ENCODE measurements around the gene CDC42. TPM values are rescaled to one million over a fixed set of nuclear protein-coding genes. Genes with fewer than 3 reads are reported as not detected.
A peak's percentile ranks its signal among the peaks of the same experiment; 100 is the strongest.

The CDC42 gene
- polyA plus RNA-seq, 3 donors = 210 to 731 (median 606) TPM

DNA sequence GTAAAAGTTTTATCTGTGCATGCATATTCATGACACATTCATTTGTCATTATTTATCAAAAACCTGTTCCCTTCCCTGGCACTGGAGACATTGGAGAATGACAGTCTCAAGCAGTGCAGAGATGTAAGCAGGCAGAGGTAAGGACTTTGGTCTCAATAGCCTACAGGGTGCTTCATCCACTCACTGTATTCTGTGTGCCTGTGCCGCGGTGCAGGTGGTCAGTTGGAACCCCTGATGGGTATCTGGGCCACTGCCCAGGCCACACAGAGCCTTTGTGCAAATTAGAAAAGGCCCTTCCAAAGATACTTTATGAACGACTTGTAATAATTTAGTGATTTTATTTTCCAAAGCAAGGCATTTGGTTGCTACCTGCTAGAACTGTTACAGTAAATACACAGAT lies 44.0 kb downstream of the CDC42 start:
- Mint-ChIP-seq H3K27ac (no peak overlapping the region), H3K4me3 (no peak overlapping the region), H3K27me3 (ENCODE audit: low read depth in 3 of 3) (no peaks in the 10 kb centered on the region), H3K9me3 (no peaks in the 10 kb centered on the region), H3K4me1 (peaks cover 31% of the 10 kb centered on the region), H3K36me3 (peaks cover 70 to 85% of the 10 kb centered on the region in 2 donors)
- no peak overlapping the region for H3K27ac ChIP-seq (ENCODE audit: low read depth in 1 of 2, low read length in 2 of 2)
- no peaks in the 10 kb centered on the region for H3K9me3 ChIP-seq (replicated peaks in 1 of 2; ENCODE audit: control insufficient read depth in 1 of 2, insufficient read depth in 1 of 2, low read length in 2 of 2)
- H3K79me2 ChIP-seq (ENCODE audit: insufficient read depth, low read length) = peaks cover 91% of the 10 kb centered on the region
- H3K4me3 ChIP-seq (replicated peaks in 1 of 3; ENCODE audit: low read depth in 2 of 3, low read length in 3 of 3) = no peak overlapping the region
- 100% methylated on average over 2 of the region's 3 CpGs for WGBS (ENCODE audit: insufficient coverage)
- TF ChIP-seq, protein P1, sequence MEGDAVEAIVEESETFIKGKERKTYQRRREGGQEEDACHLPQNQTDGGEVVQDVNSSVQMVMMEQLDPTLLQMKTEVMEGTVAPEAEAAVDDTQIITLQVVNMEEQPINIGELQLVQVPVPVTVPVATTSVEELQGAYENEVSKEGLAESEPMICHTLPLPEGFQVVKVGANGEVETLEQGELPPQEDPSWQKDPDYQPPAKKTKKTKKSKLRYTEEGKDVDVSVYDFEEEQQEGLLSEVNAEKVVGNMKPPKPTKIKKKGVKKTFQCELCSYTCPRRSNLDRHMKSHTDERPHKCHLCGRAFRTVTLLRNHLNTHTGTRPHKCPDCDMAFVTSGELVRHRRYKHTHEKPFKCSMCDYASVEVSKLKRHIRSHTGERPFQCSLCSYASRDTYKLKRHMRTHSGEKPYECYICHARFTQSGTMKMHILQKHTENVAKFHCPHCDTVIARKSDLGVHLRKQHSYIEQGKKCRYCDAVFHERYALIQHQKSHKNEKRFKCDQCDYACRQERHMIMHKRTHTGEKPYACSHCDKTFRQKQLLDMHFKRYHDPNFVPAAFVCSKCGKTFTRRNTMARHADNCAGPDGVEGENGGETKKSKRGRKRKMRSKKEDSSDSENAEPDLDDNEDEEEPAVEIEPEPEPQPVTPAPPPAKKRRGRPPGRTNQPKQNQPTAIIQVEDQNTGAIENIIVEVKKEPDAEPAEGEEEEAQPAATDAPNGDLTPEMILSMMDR (IDR thresholded peaks at IDR 0.05) = no peak
- H3K36me3 ChIP-seq (replicated peaks in 1 of 2; ENCODE audit: control insufficient read depth in 1 of 2, insufficient read depth in 2 of 2, low read length in 2 of 2) = peaks cover 60 to 91% of the 10 kb centered on the region in 2 donors
- no peak for DNase-seq
- H3K27me3 ChIP-seq (ENCODE audit: control insufficient read depth in 2 of 2, insufficient read depth in 2 of 2, low read length in 2 of 2) = no peaks in the 10 kb centered on the region
- intact Hi-C loops (cut with micrococcal nuclease) = no loop called here
- no peak overlapping the region for H2AFZ ChIP-seq (ENCODE audit: insufficient read depth, low read depth, low read length, poor library complexity, severe bottlenecking)
- peaks cover 100% of the 10 kb centered on the region for H4K20me1 ChIP-seq (ENCODE audit: insufficient read depth, low read length)
- H3K9ac ChIP-seq (ENCODE audit: insufficient read depth, low read length, poor library complexity, severe bottlenecking) = no peak overlapping the region
- peaks cover 6 to 11% of the 10 kb centered on the region in 2 donors for H3K4me1 ChIP-seq (ENCODE audit: control insufficient read depth in 1 of 2, insufficient read depth in 2 of 2, low read length in 2 of 2)
- no peak overlapping the region for H3K4me2 ChIP-seq (replicated peaks; ENCODE audit: extremely low read depth, low read length, poor library complexity, severe bottlenecking)

- peak overlapping the region in 2 of 7 donors; percentile 37 to 76 for H3K27ac Mint-ChIP-seq
- Histone ChIP-seq H3K27ac (ENCODE audit: low read depth in 1 of 2, low read length in 2 of 2) (no peak overlapping the region), H3K36me3 (replicated peaks in 1 of 2; ENCODE audit: control insufficient read depth in 1 of 2, insufficient read depth in 2 of 2, low read length in 2 of 2) (peaks cover 56 to 96% of the 10 kb centered on the region in 2 donors), H2AFZ (ENCODE audit: insufficient read depth, low read depth, low read length, poor library complexity, severe bottlenecking) (no peak overlapping the region), H3K27me3 (ENCODE audit: control insufficient read depth in 2 of 2, insufficient read depth in 2 of 2, low read length in 2 of 2) (no peaks in the 10 kb centered on the region), H3K4me1 (ENCODE audit: control insufficient read depth in 1 of 2, insufficient read depth in 2 of 2, low read length in 2 of 2) (peaks cover 6 to 11% of the 10 kb centered on the region in 2 donors), H3K9ac (ENCODE audit: insufficient read depth, low read length, poor library complexity, severe bottlenecking) (no peak overlapping the region), H3K9me3 (replicated peaks in 1 of 2; ENCODE audit: control insufficient read depth in 1 of 2, insufficient read depth in 1 of 2, low read length in 2 of 2) (no peaks in the 10 kb centered on the region), H3K79me2 (ENCODE audit: insufficient read depth, low read length) (peaks cover 93% of the 10 kb centered on the region), H3K4me2 (replicated peaks; ENCODE audit: extremely low read depth, low read length, poor library complexity, severe bottlenecking) (no peak overlapping the region), H4K20me1 (ENCODE audit: insufficient read depth, low read length) (peaks cover 100% of the 10 kb centered on the region), H3K4me3 (replicated peaks in 1 of 3; ENCODE audit: low read depth in 2 of 3, low read length in 3 of 3) (no peak overlapping the region)
- H3K9me3 Mint-ChIP-seq = peaks cover 0 to 3% (median 0%) of the 10 kb centered on the region in 7 donors
- TF ChIP-seq, protein P1 (IDR thresholded peaks at IDR 0.05) = no peak
- H3K4me1 Mint-ChIP-seq = peaks cover 27% of the 10 kb centered on the region
- H3K36me3 Mint-ChIP-seq = peaks cover 72 to 79% of the 10 kb centered on the region in 2 donors
- H3K27me3 Mint-ChIP-seq (ENCODE audit: low read depth in 3 of 3) = no peaks in the 10 kb centered on the region
- 100% methylated on average over 7 of the region's 10 CpGs for WGBS (ENCODE audit: insufficient coverage)
- intact Hi-C loops (cut with micrococcal nuclease) = no loop called here
- DNase-seq = no peak
- no peak overlapping the region for H3K4me3 Mint-ChIP-seq
Observed at GRCh38 chr1:22098752-22099151, 46.2 kb downstream of the CDC42 start.
